GM18873 (cell line): ENCODE data around the gene ERCC4.
A peak's percentile ranks its signal among the peaks of the same experiment; 100 is the strongest.
"Not testable (repeated sequence)": the region's sequence is repeated elsewhere in the genome, so short reads cannot be mapped to it uniquely, and the experiment has no call there.

Experiments used
- ATAC-seq: cut with Tn5 transposase; IDR thresholded peaks from one replicate; pipeline ENCODE4 v1.9.1; 2021; ENCODE audit warnings: mild to moderate bottlenecking, moderate library complexity, moderate number of reproducible peaks; ENCODE audit not compliant: unreplicated experiment, low FRiP score

Gene ERCC4

GRCh38 chr16:13919683-13920509 is at the start of gene ERCC4:
Gene ERCC4 (plus strand): TSS chr16:13920154. CDS start chr16:13920166, 12 bp downstream.
- ATAC-seq = peak; percentile 96

- no peak for ATAC-seq
Observed at GRCh38 chr16:13873835-13874438, 46.0 kb upstream of the ERCC4 start.

GRCh38 chr16:13875614-13876284 is 44.2 kb upstream of the ERCC4 start:
- no peak for ATAC-seq

- no peak for ATAC-seq
Observed at GRCh38 chr16:13883276-13883675, 36.7 kb upstream of the ERCC4 start.

GRCh38 chr16:13883881-13884280 is 36.1 kb upstream of the ERCC4 start:
- ATAC-seq = no peak

GRCh38 chr16:13885700-13886099 is 34.3 kb upstream of the ERCC4 start:
- ATAC-seq = no peak

- ATAC-seq = no peak
Observed at GRCh38 chr16:13886608-13887007, 33.3 kb upstream of the ERCC4 start.

GRCh38 chr16:13889323-13889722 is 30.6 kb upstream of the ERCC4 start:
- not testable (repeated sequence) for ATAC-seq

- ATAC-seq = no peak
Observed at GRCh38 chr16:13892301-13892700, 27.7 kb upstream of the ERCC4 start.

GRCh38 chr16:13895516-13895915 is 24.4 kb upstream of the ERCC4 start:
- ATAC-seq = no peak

- ATAC-seq = no peak
Observed at GRCh38 chr16:13896543-13897182, 23.3 kb upstream of the ERCC4 start.

- ATAC-seq = no peak
Observed at GRCh38 chr16:13897806-13898205, 22.1 kb upstream of the ERCC4 start.

- ATAC-seq = no peak
Observed at GRCh38 chr16:13898233-13898632, 21.7 kb upstream of the ERCC4 start.

GRCh38 chr16:13902052-13902451 is 17.9 kb upstream of the ERCC4 start:
- no peak for ATAC-seq

GRCh38 chr16:13902677-13903076 is 17.3 kb upstream of the ERCC4 start:
- ATAC-seq = no peak

GRCh38 chr16:13904179-13904691 is 15.7 kb upstream of the ERCC4 start:
- ATAC-seq = no peak

- ATAC-seq = not testable (repeated sequence)
Observed at GRCh38 chr16:13904822-13905221, 15.1 kb upstream of the ERCC4 start.

- ATAC-seq = no peak
Observed at GRCh38 chr16:13906168-13907089, 13.5 kb upstream of the ERCC4 start.

GRCh38 chr16:13907431-13907830 is 12.5 kb upstream of the ERCC4 start:
- ATAC-seq = no peak

GRCh38 chr16:13909069-13909468 is 10.9 kb upstream of the ERCC4 start:
- no peak for ATAC-seq
